GM06990 (cell line): ENCODE measurements around the gene COL25A1.

ENCODE experiments used
- DNase-seq: peaks from one replicate; pipeline ENCODE4 v3.0.0-alpha.2; 2011; ENCODE audit not compliant: insufficient read length; ENCODE audit errors: extremely low read depth
- H3K27me3 ChIP-seq: replicated peaks from 2 replicates; pipeline ENCODE4 v1.6.0; 2011; ENCODE audit warnings: low read length; ENCODE audit not compliant: control insufficient read depth, insufficient read depth
- H3K36me3 ChIP-seq: 2 replicates; pipeline ENCODE4 v1.5.1; 2011; ENCODE audit warnings: low read length; ENCODE audit not compliant: control insufficient read depth, insufficient read depth
- H3K4me3 ChIP-seq: replicated peaks from 2 replicates; pipeline ENCODE4 v1.5.1; 2011; ENCODE audit warnings: low read depth, mild to moderate bottlenecking, control low read depth, low read length
- CTCF ChIP-seq: IDR thresholded peaks from 2 replicates; pipeline ENCODE4 v1.5.1; 2011; ENCODE audit warnings: low read length, control low read depth, mild to moderate bottlenecking, inconsistent platforms; ENCODE audit not compliant: insufficient read depth, poor library complexity, severe bottlenecking

Gene COL25A1

GRCh38 chr4:109296527-109296926 is 5.9 kb downstream of the COL25A1 start:
- no peaks in the 10 kb centered on the region for H3K36me3 ChIP-seq
- DNase-seq: no peak
- no peaks in the 10 kb centered on the region; the same call in 1 of the 2 replicates for H3K27me3 ChIP-seq
- TF ChIP-seq CTCF: no peak
- H3K4me3 ChIP-seq: no peak overlapping the region

- TF ChIP-seq CTCF: no peak
These were observed 7.4 kb downstream of the COL25A1 start for GRCh38 chr4:109295081-109295480.

DNA sequence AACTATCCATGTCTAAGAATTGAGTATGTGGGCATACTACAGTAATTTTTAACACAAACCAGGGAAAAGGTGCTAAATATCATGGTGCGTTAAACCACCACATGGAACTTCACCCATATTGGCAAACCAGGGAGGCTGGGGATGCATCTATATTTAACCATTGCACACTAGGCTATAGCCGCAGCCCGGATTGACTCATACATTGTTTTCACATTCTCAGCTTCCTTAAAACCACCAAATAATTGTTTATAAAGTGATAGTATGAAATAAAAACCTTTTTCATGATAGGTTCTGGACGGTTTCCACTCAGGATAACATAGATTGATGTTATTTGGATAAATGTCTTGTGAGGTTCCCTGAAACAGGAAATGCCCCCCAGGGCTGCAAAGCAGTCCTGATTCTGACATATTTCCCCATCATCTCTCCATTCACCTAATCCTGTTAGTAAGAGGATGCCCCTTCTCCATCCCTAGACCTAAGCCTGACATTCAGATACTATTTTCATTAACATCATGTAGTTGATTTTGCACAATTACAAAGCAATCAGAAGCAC is 7.9 kb downstream of the COL25A1 start:
- TF ChIP-seq CTCF: no peak
- H3K27me3 ChIP-seq: no peaks in the 10 kb centered on the region
- H3K36me3 ChIP-seq: no peaks in the 10 kb centered on the region
- no peak overlapping the region for H3K4me3 ChIP-seq
- no peak for DNase-seq

More at GRCh38 chr4:109295081-109295480, 7.4 kb downstream of the COL25A1 start:
- H3K27me3 ChIP-seq: no peaks in the 10 kb centered on the region
- no peak for DNase-seq
- no peaks in the 10 kb centered on the region for H3K36me3 ChIP-seq
- no peak overlapping the region for H3K4me3 ChIP-seq

DNA sequence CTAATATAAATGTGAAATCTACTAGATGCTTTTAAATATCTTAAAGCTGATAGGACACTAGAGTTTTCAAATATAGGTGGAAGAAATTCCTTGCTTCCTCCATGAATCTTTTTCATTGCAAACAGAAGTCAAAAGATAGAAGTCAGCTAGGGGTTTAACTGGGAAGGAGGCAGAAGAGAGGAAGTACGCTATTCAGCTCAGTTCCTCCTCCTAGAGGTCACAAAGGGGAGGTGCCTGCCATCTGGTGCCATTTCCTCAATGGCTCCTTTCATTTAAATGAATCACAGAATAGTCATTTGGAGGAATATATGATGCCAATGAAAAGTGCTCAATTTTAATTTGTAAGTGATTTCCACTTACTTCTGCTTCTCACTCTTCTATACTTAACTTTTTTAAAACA is 8.5 kb downstream of the COL25A1 start:
- no peaks in the 10 kb centered on the region for H3K27me3 ChIP-seq
- H3K36me3 ChIP-seq: no peaks in the 10 kb centered on the region
- peak; percentile 8 for DNase-seq
- H3K4me3 ChIP-seq: no peak overlapping the region
- peak; percentile 75 for TF ChIP-seq CTCF

- Histone ChIP-seq H3K36me3 (no peaks in the 10 kb centered on the region), H3K27me3 (no peaks in the 10 kb centered on the region), H3K4me3 (no peak overlapping the region)
- TF ChIP-seq CTCF: no peak
- no peak for DNase-seq
These were observed 10.7 kb downstream of the COL25A1 start for GRCh38 chr4:109291707-109292238.

DNA sequence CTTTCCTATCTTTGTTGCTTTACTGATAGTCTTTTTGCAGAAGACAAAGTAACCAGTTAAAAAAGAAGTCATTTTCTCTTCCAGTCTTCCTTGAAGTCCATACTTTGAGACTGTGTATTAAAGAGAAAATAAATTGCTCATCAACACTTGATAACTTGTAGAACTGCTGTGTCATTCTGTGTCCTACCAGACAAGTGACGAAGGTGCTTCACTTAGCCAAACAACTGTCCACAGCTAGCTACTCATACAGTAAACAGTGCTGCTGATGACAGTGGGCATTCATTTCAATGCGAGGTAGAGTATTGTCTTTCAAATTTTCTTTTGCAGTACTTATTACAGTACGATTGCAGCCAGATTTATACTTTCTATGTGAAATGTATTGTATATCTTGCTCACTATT is 11.5 kb downstream of the COL25A1 start:
- H3K27me3 ChIP-seq: no peaks in the 10 kb centered on the region
- H3K36me3 ChIP-seq: no peaks in the 10 kb centered on the region
- TF ChIP-seq CTCF: no peak
- no peak for DNase-seq
- no peak overlapping the region for H3K4me3 ChIP-seq
